Glomerular endothelial cell (primary cell): Measurements from ENCODE around the gene NT5C3A. TPM values are rescaled to one million over a fixed set of nuclear protein-coding genes. Genes with fewer than 3 reads are reported as not detected.
"Not testable (repeated sequence)": the region's sequence is repeated elsewhere in the genome, so short reads cannot be mapped to it uniquely, and the experiment has no call there.

Source experiments
- DNase-seq: peaks from one replicate; pipeline ENCODE4 v3.0.0-alpha.2; 2011; ENCODE audit warnings: low read depth, low spot score; ENCODE audit errors: extremely low read depth
- total RNA-seq: library from RNA; depleted of rRNA; stranded (reverse); fragments of >200 nt; gene quantifications from 2 replicates; pipeline ENCODE4 v1.2.3, GENCODE V29; 2015

The NT5C3A gene
- total RNA-seq, 1 donor from 2014 or later = 18.8 TPM

GRCh38 chr7:32991975-32992700, 70.4 kb downstream of the NT5C3A start:
- DNase-seq = not testable (repeated sequence)

DNA sequence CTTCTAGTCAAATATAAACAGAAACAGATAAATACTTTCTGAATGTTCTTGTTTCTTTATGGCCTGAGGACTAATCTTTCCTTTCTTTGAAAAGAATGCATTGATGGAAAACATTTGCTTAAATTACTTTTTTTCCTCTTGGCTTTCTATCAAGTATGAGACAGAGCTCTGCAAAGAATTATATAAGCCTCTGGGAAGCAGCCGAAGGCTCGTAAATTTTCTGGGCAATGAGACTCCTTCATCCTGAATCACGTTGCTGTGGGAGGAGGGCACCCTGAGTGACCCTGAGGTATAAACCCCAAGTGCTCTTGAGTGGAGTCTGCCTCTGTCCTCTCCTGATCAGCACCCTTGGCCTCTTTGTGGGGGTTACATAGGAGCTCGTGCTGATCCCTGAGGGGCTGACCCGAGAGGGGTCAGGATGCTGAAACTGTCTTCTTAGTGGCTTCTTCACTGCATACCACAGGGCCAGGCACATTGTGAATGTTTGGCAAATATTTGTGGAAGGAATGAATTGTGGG, 71.4 kb downstream of the NT5C3A start:
- DNase-seq = not testable (repeated sequence)

GRCh38 chr7:32988148-32988547, 74.4 kb downstream of the NT5C3A start:
- not testable (repeated sequence) for DNase-seq

DNA sequence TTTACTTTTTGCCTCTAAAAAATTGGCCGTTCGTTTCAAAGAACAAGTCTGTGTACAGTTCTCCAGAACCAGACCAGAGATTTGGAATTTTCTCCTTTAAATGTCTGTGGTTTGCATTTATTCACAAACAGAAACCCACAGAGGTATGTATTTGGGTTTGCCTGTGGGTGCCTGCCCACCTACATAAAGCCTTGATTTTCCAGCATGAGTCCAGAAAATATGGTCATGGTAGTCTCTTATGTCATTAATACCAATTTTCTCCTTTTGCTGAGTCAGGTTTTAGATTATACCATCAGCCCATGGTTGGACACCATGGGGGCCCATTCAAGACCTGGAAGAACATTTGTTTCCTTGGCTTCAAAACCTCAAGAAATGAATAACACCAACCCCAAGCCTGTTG, 82.7 kb downstream of the NT5C3A start:
- DNase-seq = not testable (repeated sequence)

DNA sequence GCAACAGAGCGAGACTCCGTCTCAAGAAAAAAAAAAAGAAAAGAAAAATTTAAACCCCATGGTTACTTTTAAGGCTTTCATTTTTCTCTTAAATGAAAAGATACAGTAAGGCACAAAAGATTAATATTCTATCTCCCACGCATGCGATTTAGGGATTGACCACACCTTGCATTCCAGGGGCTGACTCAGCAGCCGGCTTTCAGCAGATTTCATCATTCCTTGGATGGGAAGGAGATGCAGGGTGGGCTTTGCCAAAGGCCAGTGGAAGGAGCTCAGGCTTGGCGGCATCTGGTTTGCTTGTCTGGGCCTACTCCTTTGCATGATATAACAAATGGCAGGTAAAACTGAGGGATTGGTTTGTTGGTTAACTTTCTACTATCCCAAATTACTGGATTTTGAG, 83.3 kb downstream of the NT5C3A start:
- not testable (repeated sequence) for DNase-seq

- DNase-seq = not testable (repeated sequence)
These were observed 85.4 kb downstream of the NT5C3A start for GRCh38 chr7:32977159-32977558.

DNA sequence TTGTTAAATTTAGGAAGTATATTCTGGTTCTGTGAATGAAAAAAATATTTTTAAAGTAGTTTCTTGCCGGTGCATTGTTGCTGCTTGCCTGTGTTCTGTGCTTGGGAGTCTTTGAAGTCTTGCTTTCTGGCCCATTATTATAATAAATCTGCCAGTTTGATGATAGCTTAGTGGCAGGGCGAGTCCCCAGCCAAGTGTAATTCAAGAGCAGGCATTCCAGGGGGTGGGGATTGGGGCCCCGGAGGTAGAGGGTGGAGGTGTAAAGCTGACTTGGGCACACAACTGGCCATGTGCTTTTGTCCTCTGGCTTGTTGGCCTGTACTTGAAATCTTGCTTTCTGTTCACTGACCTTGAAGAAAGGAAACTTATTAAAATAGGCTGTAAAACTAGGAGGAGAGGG, 90.6 kb downstream of the NT5C3A start:
- not testable (repeated sequence) for DNase-seq

DNA sequence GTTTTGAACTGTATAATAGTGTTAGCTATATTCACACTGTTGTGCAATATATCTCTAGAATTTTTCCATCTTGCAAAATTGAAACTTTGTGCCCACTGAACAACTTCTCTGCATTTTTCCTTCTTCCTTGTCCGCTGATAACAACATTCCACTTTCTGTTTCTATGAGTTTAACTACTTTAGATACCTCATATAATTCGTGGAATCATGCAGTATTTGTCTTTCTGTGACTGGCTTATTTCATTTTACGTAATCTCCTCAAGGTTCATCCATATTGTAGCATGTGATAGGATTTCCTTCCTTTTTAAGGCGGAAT, 95.4 kb downstream of the NT5C3A start:
- not testable (repeated sequence) for DNase-seq

DNA sequence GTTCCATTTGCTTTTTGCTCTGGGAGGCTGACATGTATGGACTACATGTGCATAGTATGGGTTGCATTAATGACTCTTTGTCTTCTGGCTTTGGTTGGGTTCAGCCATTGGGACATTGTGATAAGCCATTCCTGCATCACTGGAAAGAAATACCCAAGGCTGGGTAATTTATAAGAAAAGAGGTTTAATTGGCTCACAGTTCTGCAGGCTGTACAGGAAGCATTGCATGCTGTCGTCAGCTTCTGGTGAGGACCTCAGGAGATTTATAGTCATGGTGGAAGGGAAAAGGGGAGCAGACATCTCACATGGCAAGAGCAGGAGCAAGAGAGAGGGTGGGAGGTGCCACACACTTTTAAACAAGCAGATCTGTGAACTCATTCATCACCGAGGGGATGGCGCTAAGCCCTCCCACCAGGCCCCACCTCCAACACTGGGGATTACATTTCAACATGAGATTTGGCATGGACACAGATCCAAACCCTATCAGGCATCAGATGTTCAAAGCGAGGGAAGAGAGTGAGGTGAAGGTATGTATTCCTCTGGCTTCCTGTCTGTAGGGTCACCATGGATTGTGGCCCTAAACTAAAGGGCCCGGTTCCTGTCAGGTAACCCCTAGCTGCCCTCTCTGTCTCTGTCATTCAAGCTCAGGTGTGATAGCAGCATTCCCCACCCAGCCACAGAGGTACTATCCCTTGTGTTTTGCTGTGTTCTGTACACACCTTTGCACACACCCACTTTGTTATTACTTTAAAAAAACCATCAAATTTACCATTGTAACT, 95.9 kb downstream of the NT5C3A start:
- not testable (repeated sequence) for DNase-seq

DNA sequence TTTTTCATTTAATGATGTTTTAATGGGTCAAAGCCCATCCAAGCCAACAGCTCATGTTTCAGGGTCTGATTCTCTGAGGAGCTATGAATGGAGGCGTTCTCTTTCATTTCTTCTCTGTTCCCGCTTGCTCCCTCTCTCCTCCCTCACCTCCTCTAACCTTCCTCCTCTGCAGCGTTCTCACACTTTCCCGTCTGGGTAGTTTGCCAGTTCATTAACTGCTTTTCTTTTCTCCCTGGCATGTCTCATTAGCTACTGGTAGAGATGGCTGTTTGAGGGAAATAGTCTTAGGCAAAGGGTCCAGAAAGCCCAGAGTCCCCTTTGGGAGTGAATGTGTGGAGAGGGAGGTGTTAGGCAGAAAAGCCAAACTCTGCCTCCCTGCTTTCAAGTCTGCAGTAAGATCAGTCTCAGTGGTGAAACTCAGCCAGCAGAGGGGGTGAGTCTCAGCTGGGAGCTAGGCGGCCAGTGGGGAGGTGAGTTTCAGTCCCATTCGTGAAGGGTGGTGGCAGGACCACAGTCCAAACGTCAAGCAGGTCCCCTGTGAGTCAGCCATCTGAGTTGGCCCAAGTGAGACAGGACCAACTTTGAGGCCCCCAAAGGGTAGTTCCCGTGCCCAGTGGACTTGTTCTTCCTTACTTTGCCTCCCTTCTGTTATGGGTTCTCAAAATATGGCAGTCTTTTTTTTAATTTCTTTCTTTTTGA, 98.0 kb downstream of the NT5C3A start:
- not testable (repeated sequence) for DNase-seq

Other genes starting within 250 kb of the NT5C3A start
- 31.9 and 38.4 TPM in 2 replicates for gene KBTBD2, start 171.0 kb downstream of the NT5C3A start, total RNA-seq
- 196 and 264 TPM in 2 replicates for gene FKBP9, start 105.3 kb downstream of the NT5C3A start, total RNA-seq
- 10.2 and 17.5 TPM in 2 replicates for gene RP9, start 46.6 kb upstream of the NT5C3A start, total RNA-seq
- 15.2 and 17.4 TPM in 2 replicates for gene BBS9, start 66.8 kb upstream of the NT5C3A start, total RNA-seq